ENCODE data around the gene POLN.
"Not testable (repeated sequence)": the region's sequence is repeated elsewhere in the genome, so short reads cannot be mapped to it uniquely, and the experiment has no call there.

POLN gene

DNA sequence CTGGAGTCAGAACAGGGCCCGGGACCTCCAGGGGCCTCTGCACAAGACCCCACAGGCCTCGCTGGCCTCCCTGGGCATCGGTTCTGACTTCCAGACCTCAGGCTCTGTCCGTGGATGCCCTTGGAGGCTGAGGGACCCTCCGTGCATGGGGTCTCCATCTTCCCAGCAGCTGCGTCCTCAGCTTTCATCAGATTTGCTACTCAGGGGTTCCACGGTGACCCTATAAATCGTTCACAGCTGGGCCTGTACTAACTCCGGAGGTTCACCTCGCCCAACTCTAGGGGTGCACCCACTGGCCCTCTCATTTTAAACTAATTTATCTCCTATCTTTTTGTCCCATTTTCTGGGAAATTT lies 33.1 kb upstream of the POLN start:
- DNase-seq (ENCODE audit: low read depth): not testable (repeated sequence)

DNA sequence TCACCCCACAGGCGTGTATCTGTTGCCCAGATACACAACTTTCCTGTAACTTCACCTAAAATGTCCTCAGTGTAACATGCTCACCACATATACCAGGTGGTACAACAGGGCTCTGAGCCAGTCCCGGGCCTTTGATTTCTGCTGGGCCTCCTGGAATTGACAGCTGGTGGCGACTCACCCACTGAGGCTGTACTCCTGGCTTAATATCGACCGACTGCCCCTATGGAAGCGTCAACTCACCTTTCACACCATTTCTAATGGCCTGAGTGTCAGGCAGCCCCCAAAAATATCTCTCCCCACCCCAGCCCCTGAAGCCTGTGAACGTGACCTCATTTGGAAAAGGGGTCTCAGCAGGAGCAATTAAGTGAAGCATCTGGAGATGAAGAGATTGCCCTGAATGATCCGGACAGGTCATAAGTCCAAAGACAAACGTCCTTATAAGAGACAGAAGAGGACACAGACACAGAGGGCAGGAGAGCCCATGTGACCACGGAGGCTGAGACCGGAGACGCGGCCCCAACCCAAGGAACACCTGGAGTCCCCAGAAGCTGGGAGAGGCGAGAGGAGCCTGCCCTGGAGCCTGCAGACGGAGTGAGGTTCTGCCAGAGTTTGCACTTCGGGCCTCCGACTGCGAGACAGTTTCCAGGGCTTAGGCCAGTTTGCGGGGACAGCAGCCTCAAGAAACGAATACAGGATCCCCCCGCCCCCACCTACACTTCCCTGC lies 32.6 kb upstream of the POLN start:
- no peak for DNase-seq (ENCODE audit: low read depth)

DNA sequence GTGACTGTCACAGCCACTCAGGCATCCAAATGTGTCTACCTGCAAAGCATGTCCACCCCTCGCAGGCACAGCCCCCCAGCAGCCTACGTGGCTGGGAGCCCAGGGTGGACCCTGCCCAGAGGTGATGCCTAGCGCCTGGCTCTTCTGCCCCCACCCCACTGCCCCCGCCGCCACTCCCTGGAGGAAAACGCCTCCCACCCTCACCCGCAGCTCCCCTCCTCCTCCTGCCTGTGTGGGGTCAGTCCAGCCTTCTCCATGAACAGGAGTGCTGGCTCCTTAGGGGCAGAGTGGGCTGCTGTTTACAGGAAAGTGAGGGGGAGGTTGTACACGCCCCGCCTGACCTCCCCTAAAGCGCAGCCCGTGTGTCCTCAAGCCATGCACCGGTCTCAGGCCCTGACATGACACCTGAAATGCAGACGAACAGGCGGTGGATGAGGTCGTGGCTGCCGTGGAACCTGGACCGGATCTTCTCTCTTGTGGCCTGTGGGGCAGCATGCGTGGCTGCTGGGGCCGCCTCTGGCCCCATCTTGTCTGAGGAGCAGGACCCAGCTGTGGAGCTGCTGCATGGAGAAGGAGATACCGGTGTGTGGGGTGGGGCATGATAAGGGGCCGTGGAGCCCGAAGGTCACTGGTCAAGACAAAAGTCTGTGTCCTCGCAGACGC lies 31.9 kb upstream of the POLN start:
- DNase-seq (ENCODE audit: low read depth): no peak

DNA sequence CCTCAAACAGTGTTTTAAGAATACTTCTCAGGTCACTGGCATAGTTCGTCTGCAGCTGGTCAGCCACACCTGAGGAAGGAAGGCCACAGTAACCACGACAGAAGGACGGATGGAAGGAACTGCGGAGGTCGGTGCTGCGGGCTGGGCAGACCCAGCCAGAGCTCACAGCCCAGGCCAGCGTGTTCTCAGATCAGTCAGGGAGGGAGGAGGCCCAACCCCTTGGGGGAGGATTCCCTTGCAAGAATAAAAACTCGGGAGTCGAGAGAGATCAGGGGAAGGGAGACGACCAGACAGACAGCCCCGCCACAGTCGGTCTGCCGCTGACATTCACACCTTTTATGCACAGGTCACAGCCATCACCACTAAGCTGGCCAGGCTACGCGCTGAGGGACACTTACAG lies 31.3 kb upstream of the POLN start:
- no peak for DNase-seq (ENCODE audit: low read depth)

GRCh38 chr4:2272828-2273120 lies 30.9 kb upstream of the POLN start:
- DNase-seq (ENCODE audit: low read depth): no peak

- DNase-seq (ENCODE audit: low read depth): no peak
Measured at GRCh38 chr4:2272026-2272827, 30.3 kb upstream of the POLN start.

DNA sequence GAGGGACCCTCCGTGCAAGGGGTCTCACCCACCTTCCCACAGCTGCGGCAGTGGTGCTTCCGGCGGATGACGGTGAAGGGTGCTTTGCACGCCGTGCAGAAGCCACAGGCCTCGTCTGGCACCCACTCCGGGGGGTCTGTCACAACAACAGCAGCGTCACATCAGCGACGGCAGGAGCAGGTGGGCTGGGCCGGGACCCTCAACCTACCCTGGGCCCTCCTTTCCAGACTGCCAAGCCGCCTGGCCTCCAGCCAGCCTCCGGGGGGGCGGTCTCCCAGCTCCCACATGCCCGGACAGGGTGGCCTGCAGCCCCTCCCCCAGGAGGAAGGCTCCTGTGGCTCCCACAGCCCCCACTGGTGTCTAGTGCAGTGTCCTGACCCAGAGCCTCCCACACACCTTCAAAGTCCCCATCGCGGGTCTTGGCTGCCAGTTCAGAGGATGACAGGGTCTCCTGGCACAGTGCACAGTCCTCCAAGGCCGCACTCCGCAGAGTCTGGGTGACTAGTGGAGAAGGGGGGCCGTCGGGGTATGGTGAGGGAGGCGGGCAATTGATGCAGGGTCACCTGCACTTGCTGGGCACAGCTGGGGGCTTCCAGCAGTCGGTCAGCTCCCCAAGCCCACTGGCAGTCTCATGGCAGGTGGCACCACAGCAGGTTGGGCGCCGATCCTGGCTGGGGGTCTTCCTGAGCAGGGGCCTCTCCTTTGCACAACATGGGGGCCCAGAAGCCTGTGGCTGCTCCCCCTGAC lies 29.5 kb upstream of the POLN start:
- no peak for DNase-seq (ENCODE audit: low read depth)

DNA sequence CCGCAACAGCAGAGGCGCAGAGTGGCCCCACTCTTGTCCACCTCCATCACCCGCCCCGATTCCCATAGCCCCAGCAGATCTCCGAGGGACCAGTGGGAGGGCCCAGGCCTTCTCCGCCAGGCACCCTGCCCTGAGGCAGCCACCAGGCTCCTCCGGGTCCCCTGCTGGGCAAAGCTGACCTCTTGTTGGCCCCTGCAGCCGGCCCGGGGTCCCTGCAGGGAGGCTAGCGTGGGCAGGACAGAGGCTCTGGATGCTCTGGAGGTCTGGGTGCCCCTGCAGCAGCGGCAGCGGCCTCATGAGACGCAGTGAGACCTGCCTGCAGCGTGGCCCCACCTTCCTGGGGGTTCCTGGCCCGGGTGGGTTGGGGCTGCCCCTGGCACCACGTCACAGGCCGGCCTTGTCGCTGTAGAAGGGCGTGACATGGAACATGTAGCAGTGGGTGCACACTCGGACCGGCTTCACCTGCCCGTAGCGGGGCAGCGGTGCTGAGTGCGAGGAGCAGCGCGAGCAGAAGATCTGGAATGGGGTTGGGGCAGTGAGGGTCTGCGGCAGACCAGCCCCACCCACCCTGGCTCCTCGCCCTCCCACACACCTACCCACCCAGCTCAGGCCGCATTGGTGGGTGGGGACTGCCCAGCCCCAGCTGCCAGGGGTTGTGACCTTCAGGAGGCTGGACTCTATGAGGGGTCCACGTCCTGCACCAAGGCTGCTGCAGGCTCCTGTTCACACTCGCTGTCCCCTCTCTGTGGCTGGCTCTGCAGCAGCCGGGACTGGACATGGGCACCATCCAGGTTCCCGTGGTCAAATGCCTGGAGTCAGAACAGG lies 28.6 kb upstream of the POLN start:
- DNase-seq (ENCODE audit: low read depth): no peak

DNA sequence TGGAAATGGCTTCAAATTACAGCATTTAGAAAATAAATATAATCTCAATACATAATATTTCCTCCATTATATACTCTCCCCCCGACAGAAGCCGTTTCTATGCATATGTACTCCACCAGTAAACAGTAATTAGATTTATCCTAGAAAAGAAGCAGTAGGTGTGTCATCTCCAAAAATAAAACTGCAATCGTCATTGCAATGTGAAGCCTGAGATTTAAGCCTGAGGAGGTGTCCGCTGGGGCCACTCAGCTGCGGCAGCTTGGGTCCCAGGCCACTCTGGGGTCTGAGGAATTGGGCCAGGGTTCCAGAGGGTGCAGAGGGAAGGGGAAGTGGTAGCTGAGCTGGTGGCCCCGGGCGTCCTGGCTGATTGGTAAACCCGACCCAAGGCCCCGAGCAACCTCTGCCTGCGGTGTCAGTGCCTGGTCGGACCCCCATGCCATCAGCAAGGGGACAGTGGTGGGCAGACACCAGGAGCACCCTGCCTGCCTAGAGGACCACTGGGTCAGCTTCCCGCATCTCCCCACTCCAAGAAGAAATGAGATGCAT lies 27.8 kb upstream of the POLN start:
- no peak for DNase-seq (ENCODE audit: low read depth)

DNA sequence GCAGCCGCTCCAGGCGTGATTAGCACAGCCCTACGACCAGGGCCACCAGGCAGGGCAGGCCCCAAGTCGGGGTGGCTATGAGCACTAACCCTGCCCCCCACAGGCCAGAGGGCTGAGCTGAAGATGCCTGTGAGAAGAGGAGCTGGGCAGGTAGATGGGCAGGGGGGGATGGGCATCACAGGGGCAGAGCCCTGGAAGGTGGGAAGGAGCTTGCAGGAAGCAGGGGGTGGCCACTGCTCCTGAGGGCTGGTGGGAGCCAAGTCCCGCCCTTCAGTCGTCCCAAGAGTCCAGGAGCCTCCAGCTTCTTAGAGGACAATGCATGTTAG lies 27.2 kb upstream of the POLN start:
- no peak for DNase-seq (ENCODE audit: low read depth)

- no peak for DNase-seq (ENCODE audit: low read depth)
Measured at GRCh38 chr4:2268357-2269205, 26.7 kb upstream of the POLN start.

GRCh38 chr4:2267841-2268240 lies 25.9 kb upstream of the POLN start:
- no peak for DNase-seq (ENCODE audit: low read depth)

DNA sequence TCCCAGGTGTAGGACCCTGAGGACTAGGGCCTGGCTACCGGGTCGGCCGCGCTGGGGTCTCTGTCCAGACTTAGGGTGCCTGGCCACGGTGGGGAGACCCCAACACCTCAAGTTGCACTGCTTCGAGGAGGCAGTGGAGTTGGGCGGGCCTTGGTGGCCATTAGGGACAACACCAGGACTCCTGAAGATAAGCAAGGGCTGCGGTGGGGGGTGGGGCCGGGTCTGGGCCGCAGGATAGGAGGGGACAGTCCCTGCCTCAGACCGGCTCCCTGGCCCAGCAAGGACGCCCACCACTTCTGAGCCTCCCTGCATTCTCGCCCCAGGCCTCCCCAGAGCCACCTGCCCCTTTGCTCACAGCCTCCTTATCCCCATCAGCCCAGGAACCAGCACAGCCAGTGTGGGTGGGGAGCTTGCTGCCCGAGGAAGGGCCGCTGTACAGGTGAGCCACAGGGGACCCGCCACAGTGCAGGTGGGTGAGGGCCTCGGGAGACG lies 25.4 kb upstream of the POLN start:
- DNase-seq (ENCODE audit: low read depth): no peak

GRCh38 chr4:2266821-2267220 lies 24.9 kb upstream of the POLN start:
- DNase-seq (ENCODE audit: low read depth): no peak

- no peak for DNase-seq (ENCODE audit: low read depth)
Measured at GRCh38 chr4:2266181-2266580, 24.3 kb upstream of the POLN start.

DNA sequence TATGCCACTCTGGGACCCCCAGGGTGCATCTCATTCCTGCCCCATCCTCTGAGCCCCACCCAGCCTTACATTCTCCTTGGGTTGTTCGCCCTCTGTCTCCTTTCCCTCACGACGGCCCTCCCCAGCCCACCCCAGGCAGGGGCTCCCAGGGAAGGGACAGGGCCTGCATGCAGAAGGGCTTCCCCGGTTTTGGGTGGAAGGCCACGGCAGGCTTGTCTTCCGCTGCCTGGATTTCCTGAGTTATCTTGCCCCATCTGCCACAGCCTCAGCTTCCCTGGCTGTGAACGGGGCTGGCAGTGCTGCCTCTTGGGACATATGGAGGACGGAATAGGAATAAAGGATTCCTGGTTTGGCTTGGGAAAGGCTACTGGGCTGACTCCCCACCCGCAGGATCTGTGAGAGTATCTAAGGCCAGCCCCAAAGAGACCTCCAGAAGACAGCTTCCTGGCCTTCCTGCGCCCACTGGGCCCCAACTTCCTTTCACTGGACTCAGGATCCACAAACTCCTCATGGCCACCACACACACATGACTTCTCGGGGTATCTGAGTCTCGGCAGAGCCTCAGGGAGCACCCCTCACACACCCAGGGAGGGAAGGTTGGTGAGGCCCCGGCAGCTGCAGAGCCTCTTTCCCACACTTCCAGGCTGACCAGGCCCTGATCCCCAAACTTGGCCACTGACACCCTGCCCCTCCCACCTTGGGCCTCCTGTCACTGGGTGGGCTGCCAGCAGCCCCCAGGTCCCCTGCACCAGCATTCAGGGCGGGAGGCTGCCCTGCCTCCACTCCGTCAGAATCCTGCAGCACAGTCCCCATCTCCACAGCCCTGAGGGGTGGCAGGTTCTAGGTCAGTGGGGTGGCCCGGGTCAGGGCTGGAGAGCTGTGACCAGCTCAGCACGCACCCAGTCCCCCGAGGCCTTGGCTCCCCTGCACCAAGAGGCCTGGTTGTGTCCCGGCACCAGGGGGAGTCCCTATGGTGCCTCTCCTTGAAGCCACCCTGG lies 23.5 kb upstream of the POLN start:
- no peak for DNase-seq (ENCODE audit: low read depth)

DNA sequence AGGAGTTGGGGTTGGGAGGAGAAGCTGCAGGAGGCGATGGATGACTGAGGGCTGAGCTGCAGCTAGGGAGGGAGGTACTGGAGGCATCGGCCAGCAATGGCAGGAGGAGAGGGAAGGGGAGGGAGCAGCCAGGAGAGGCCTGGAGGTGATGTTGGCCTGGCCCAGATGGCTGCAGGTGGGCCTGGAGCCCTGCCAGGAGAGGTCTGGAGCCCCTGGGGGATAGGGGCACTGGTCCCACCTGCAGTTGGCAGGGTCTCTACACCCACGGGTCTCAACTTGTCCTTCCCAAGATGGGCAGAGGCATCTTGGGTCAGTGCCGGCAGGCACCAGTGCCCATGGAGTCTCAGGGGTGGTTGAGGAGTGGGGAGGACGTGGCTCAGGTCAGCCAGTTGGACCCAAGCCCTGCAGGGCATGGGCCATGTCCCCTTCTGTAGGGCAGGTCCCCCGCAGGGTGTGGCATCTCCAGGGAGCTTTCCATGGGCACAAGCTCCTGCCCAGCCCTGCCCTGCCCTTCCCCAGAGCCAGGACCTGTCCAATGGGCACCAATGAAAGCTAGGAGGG lies 22.6 kb upstream of the POLN start:
- DNase-seq (ENCODE audit: low read depth): no peak

DNA sequence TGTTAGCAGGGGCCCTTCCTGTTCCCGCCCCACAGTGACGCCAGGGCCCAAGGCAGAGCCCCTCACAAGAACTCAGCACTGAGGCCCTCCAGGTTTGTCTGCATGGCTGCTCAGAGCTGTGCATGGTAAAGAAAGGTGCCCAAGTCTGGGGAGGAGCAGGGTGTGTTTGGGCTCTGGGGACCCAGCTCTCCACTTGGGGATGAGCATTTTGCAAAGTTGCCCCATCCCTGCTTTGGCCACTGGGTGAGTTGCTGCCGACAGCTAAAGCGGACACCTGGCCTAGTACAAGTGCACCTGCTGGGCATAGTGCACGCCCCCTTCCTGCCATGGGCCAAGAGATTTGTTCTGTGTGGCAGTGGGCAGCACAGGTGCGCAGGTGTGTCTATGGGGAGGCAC lies 22.0 kb upstream of the POLN start:
- no peak for DNase-seq (ENCODE audit: low read depth)

GRCh38 chr4:2262944-2263250 lies 21.0 kb upstream of the POLN start:
- no peak for DNase-seq (ENCODE audit: low read depth)

All from HS-27A (cell line).